Vagina (tissue), 2 donors: ENCODE data around the gene FAXDC2. TPM values are rescaled to one million over a fixed set of nuclear protein-coding genes. Genes with fewer than 3 reads are reported as not detected.

Experiments
- DNase-seq, 2 donors: peaks; one replicate each; pipeline ENCODE4 v3.0.0-alpha.2; 2017; ENCODE audit errors: extremely low spot score in 2 of 2
- H3K27ac ChIP-seq: fragments of 200-600 bp; sonication (generic); one replicate; pipeline ENCODE4 v1.5.1; 2019
- H3K27me3 ChIP-seq: fragments of 200-600 bp; sonication (generic); one replicate; pipeline ENCODE4 v1.5.1; 2019
- H3K36me3 ChIP-seq, 2 donors: fragments of 200-600 bp; sonication (generic); one replicate each; pipeline ENCODE4 v1.5.1; 2017 to 2019
- H3K4me1 ChIP-seq: fragments of 200-600 bp; sonication (generic); one replicate; pipeline ENCODE4 v1.5.1; 2019
- H3K4me3 ChIP-seq, 2 donors: fragments of 200-600 bp; sonication (generic); 1 replicate in 1 of 2; 2 replicates in 1 of 2; pipeline ENCODE4 v1.5.1; 2016 to 2019
- H3K9me3 ChIP-seq: fragments of 200-600 bp; sonication (generic); one replicate; pipeline ENCODE4 v1.5.1; 2019
- CTCF ChIP-seq, 3 experiments: fragments of 450-650 bp in 2 of 3; fragments of 200-600 bp in 1 of 3; sonication (generic) in 1 of 3; IDR thresholded peaks; one replicate each; pipeline ENCODE4 v1.5.1; 2017 to 2019; ENCODE audit warnings: antibody characterized with exemption in 3 of 3, mild to moderate bottlenecking in 2 of 3, moderate library complexity in 2 of 3
- POLR2A ChIP-seq, 2 donors: fragments of 450-650 bp; IDR thresholded peaks; one replicate each; pipeline ENCODE4 v1.6.1; 2017; ENCODE audit warnings: antibody characterized with exemption in 2 of 2, mild to moderate bottlenecking in 2 of 2, moderate library complexity in 2 of 2
- POLR2AphosphoS5 ChIP-seq, 2 donors: sonication (generic); formaldehyde crosslinking; IDR thresholded peaks; one replicate each; pipeline ENCODE4 v1.9.0; 2017; ENCODE audit warnings: antibody characterized with exemption in 2 of 2, mild to moderate bottlenecking in 2 of 2, low read depth in 1 of 2; ENCODE audit not compliant: insufficient read depth in 1 of 2
- intact Hi-C: fragments of 100-400 bp; cut with DNase I; formaldehyde crosslinking; loops from one replicate; pipeline ENCODE4 v1.15.1; 2023
- total RNA-seq: library from RNA; depleted of rRNA; stranded (reverse); fragments of >200 nt; gene quantifications from one replicate; pipeline ENCODE4 v1.2.3, GENCODE V29; 2016

The FAXDC2 gene
- total RNA-seq, 1 donor from 2014 or later, result 35.4 TPM

- H3K36me3 ChIP-seq, result peaks cover 0 to 52% of the 10 kb centered on the region in 2 donors
- H3K4me3 ChIP-seq, result no peak overlapping the region
- H3K27me3 ChIP-seq, result no peaks in the 10 kb centered on the region
- H3K4me1 ChIP-seq, result no peaks in the 10 kb centered on the region
- H3K27ac ChIP-seq, result no peak overlapping the region
- no peak for DNase-seq
- peaks cover 19% of the 10 kb centered on the region for H3K9me3 ChIP-seq
- intact Hi-C loops, result no loop called here
- no peak for TF ChIP-seq POLR2A (IDR thresholded peaks at IDR 0.05)
- no peak for TF ChIP-seq POLR2AphosphoS5 (IDR thresholded peaks at IDR 0.05; ENCODE audit: insufficient read depth in 1 of 2, low read depth in 1 of 2)
- TF ChIP-seq CTCF (IDR thresholded peaks at IDR 0.05), result no peak
Measured at GRCh38 chr5:154884424-154884823, 34.0 kb upstream of the FAXDC2 start.

GRCh38 chr5:154881986-154882385 is 31.6 kb upstream of the FAXDC2 start:
- Histone ChIP-seq H3K9me3 (peaks cover 32% of the 10 kb centered on the region), H3K4me3 (no peak overlapping the region), H3K4me1 (no peaks in the 10 kb centered on the region), H3K36me3 (peaks cover 0 to 30% of the 10 kb centered on the region in 2 donors), H3K27ac (no peak overlapping the region), H3K27me3 (no peaks in the 10 kb centered on the region)
- no peak for DNase-seq
- TF ChIP-seq POLR2A (IDR thresholded peaks at IDR 0.05), result no peak
- TF ChIP-seq CTCF (IDR thresholded peaks at IDR 0.05), result no peak
- TF ChIP-seq POLR2AphosphoS5 (IDR thresholded peaks at IDR 0.05; ENCODE audit: insufficient read depth in 1 of 2, low read depth in 1 of 2), result no peak
- intact Hi-C loops, result no loop called here

GRCh38 chr5:154878642-154879335 is 28.4 kb upstream of the FAXDC2 start:
- TF ChIP-seq CTCF (IDR thresholded peaks at IDR 0.05) (no peak), POLR2AphosphoS5 (IDR thresholded peaks at IDR 0.05; ENCODE audit: insufficient read depth in 1 of 2, low read depth in 1 of 2) (no peak), POLR2A (IDR thresholded peaks at IDR 0.05) (no peak)
- Histone ChIP-seq H3K27me3 (no peaks in the 10 kb centered on the region), H3K36me3 (peaks cover 7 to 35% of the 10 kb centered on the region in 2 donors), H3K4me1 (no peaks in the 10 kb centered on the region), H3K9me3 (peaks cover 16% of the 10 kb centered on the region), H3K27ac (no peak overlapping the region), H3K4me3 (no peak overlapping the region)
- peak in 1 of 2 donors; percentile 72 for DNase-seq
- intact Hi-C loops, result no loop called here

GRCh38 chr5:154873791-154874331 is 23.5 kb upstream of the FAXDC2 start:
- Histone ChIP-seq H3K9me3 (peaks cover 8% of the 10 kb centered on the region), H3K27ac (no peak overlapping the region), H3K27me3 (no peaks in the 10 kb centered on the region), H3K36me3 (peaks cover 7 to 68% of the 10 kb centered on the region in 2 donors), H3K4me3 (no peak overlapping the region), H3K4me1 (no peaks in the 10 kb centered on the region)
- no peak for DNase-seq
- TF ChIP-seq POLR2AphosphoS5 (IDR thresholded peaks at IDR 0.05; ENCODE audit: insufficient read depth in 1 of 2, low read depth in 1 of 2) (no peak), POLR2A (IDR thresholded peaks at IDR 0.05) (no peak), CTCF (IDR thresholded peaks at IDR 0.05) (no peak)
- intact Hi-C loops, result no loop called here

- Histone ChIP-seq H3K27me3 (no peaks in the 10 kb centered on the region), H3K4me3 (no peak overlapping the region), H3K27ac (no peak overlapping the region), H3K36me3 (peaks cover 7 to 62% of the 10 kb centered on the region in 2 donors), H3K4me1 (no peaks in the 10 kb centered on the region), H3K9me3 (no peaks in the 10 kb centered on the region)
- DNase-seq, result no peak
- TF ChIP-seq CTCF (IDR thresholded peaks at IDR 0.05), result no peak
- no peak for TF ChIP-seq POLR2AphosphoS5 (IDR thresholded peaks at IDR 0.05; ENCODE audit: insufficient read depth in 1 of 2, low read depth in 1 of 2)
- TF ChIP-seq POLR2A (IDR thresholded peaks at IDR 0.05), result no peak
- intact Hi-C loops, result no loop called here
Measured at GRCh38 chr5:154871734-154872133, 21.3 kb upstream of the FAXDC2 start.
